Neutrophil (primary cell): ENCODE data around the gene BRPF3.

ENCODE experiments used
- H3K27ac ChIP-seq: fragments of 200-600 bp; sonication (generic); 2 replicates; pipeline ENCODE4 v1.5.1; 2016; ENCODE audit warnings: mild to moderate bottlenecking, moderate library complexity
- H3K27me3 ChIP-seq: fragments of 200-600 bp; sonication (generic); 2 replicates; pipeline ENCODE4 v1.6.0; 2016; ENCODE audit warnings: mild to moderate bottlenecking
- H3K36me3 ChIP-seq: fragments of 200-600 bp; sonication (generic); 2 replicates; pipeline ENCODE4 v1.5.1; 2017
- H3K4me1 ChIP-seq, 2 experiments: fragments of 200-600 bp in 1 of 2; sonication (generic) in 1 of 2; 1 replicate in 1 of 2; 2 replicates in 1 of 2; pipeline versions ENCODE4 v1.5.1 to v1.6.1; 2013 to 2016; ENCODE audit warnings: low read depth in 1 of 2, low read length in 1 of 2, mild to moderate bottlenecking in 1 of 2, moderate library complexity in 1 of 2; ENCODE audit not compliant: control insufficient read depth in 1 of 2, insufficient read depth in 1 of 2
- H3K4me3 ChIP-seq, 2 experiments: fragments of 200-600 bp in 1 of 2; sonication (generic) in 1 of 2; 1 replicate in 1 of 2; 2 replicates in 1 of 2; pipeline ENCODE4 v1.5.1; 2013 to 2016; ENCODE audit warnings: low read depth in 1 of 2, low read length in 1 of 2, mild to moderate bottlenecking in 1 of 2, moderate library complexity in 1 of 2
- H3K9me3 ChIP-seq: fragments of 200-600 bp; sonication (generic); 2 replicates; pipeline ENCODE4 v1.5.1; 2016
- TF ChIP-seq, protein P1 (sequence below): fragments of 200-600 bp; sonication (generic); IDR thresholded peaks from 2 replicates; pipeline ENCODE4 v1.5.1; 2016; ENCODE audit warnings: antibody characterized with exemption

BRPF3 gene

DNA sequence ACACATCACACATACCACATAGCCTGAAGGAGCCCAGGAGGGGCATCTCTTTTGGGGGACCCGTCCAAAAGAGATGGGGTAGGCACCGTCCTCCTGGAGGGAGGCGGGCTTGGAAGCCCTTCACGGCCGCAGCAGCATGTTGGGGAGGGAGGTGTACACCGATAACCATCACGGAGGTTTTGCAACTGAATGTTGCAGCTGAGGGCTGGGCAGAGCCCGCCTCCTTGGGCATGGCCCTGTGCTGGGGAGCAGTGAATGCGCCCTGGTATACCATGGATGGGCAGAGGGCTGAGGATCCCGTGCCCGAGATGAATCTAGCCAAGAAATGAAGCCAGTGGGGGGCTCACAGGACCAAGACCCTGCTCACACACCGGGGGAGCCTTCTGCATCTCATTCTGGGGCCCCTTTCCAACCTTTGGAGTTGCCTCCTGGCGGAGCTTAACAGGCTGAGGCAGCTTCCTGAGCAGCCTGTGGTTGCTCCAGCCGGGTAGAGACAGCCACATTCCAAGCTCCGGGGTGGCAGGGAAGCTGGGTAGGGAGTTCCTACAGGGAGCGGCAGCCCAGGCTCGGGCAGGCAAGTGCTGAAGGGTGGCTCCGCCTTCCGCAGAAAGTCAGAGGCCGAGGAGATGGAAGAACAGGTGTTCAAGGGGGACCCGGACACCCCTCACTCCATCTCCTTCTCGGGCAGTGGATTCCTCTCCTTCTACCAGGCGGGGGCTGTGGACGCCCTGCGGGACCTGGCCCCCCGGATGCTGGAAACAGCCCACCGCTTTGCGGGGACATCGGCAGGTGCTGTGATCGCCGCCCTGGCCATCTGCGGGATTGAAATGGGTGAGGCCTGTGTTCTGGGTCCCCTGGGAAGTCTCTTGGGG is 73.5 kb downstream of the BRPF3 start, which contains the start of gene PNPLA1:
PNPLA1 (plus strand) TSS at position 227 of the 872 bp plus-strand sequence; CDS start at position 627, 400 bp downstream.
- Histone ChIP-seq H3K4me3 (no peak within 1 kb of the TSS), H3K9me3 (peaks cover 5% of the 10 kb centered on the region), H3K27ac (no peak within 1 kb of the TSS), H3K36me3 (no peaks in the 10 kb centered on the region), H3K27me3 (peaks cover 13% of the 10 kb centered on the region), H3K4me1 (peaks cover 0 to 3% of the 10 kb centered on the region in 2 experiments)
- TF ChIP-seq, protein P1, sequence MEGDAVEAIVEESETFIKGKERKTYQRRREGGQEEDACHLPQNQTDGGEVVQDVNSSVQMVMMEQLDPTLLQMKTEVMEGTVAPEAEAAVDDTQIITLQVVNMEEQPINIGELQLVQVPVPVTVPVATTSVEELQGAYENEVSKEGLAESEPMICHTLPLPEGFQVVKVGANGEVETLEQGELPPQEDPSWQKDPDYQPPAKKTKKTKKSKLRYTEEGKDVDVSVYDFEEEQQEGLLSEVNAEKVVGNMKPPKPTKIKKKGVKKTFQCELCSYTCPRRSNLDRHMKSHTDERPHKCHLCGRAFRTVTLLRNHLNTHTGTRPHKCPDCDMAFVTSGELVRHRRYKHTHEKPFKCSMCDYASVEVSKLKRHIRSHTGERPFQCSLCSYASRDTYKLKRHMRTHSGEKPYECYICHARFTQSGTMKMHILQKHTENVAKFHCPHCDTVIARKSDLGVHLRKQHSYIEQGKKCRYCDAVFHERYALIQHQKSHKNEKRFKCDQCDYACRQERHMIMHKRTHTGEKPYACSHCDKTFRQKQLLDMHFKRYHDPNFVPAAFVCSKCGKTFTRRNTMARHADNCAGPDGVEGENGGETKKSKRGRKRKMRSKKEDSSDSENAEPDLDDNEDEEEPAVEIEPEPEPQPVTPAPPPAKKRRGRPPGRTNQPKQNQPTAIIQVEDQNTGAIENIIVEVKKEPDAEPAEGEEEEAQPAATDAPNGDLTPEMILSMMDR = no peak

DNA sequence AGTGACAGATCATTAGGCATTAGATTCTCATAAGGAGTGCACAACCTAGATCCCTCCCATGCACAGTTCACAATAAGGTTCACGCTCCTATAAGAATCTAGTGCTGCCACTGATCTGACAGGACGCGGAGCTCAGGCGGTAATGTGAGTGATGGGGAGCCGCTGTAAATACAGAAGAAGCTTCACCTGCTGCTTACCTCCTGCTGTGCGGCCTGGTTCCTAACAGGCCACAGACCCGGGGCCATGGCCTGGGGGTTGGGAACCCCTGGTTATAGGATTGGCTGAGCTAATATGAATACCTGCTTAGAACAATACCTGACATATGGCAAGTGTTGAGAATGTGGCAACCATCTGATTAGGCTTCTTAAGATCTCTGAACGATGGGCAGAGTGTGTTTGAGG is 75.7 kb downstream of the BRPF3 start:
- TF ChIP-seq, protein P1 = no peak
- H3K27ac ChIP-seq = no peak overlapping the region
- H3K27me3 ChIP-seq = peaks cover 13% of the 10 kb centered on the region
- peaks cover 0 to 3% of the 10 kb centered on the region in 2 experiments for H3K4me1 ChIP-seq
- no peak overlapping the region for H3K4me3 ChIP-seq
- no peaks in the 10 kb centered on the region for H3K9me3 ChIP-seq
- no peaks in the 10 kb centered on the region for H3K36me3 ChIP-seq

DNA sequence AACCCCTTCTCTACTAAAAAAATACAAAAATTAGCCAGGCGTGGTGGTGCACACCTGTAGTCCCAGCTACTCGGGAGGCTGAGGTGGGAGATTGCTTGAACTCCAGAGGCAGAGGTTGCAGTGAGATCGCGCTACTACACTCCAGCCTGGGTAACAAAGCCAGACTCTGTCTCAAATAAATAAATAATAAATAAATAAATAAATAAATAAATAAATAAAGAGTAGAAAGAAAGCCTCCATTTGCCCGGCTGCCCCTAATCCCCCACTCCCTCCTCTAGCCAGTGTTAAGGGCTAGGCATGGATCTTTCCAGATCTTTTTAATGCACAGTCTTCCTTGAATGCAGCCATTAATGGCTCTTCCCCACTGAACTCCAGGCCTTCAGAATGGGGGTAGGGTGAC is 76.5 kb downstream of the BRPF3 start:
- Histone ChIP-seq H3K36me3 (no peaks in the 10 kb centered on the region), H3K27ac (no peak overlapping the region), H3K9me3 (no peaks in the 10 kb centered on the region), H3K4me1 (peaks cover 0 to 3% of the 10 kb centered on the region in 2 experiments), H3K27me3 (peaks cover 13% of the 10 kb centered on the region), H3K4me3 (no peak overlapping the region)
- TF ChIP-seq, protein P1 = no peak

DNA sequence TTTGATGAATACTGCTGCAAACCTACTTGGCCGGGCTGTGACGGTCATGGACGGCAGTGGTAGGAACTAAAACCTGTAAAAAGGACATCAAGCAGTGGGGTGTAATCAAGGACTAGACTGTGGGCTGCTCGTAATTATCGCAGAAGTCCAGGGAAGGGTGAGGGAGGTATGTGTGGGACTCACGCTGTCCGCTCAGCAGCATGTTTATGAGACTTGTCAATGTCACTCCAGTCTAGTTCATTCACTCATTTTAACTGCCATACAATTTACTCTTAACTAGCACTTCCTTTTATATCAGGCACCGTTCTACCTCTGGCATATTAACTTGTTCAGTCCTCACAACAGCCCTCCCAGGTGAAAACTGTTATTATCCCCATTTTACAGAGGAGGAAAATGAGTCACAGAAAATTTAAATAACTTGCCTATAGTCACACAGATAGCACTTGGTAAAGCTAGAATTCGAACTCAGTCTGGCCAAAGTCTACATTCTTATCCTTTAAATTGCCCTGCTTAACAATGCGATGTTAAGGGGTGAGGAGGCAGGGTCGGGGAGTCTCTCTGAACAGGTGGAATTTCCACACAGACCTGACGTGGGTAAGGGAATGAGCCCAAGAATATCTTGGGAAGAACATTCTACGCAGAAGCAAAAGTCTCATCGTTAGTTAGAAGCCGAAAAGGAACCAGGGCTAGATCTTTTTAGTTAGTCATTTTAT is 77.4 kb downstream of the BRPF3 start:
- no peak overlapping the region for H3K4me3 ChIP-seq
- no peak overlapping the region for H3K27ac ChIP-seq
- H3K36me3 ChIP-seq = no peaks in the 10 kb centered on the region
- peaks cover 13% of the 10 kb centered on the region for H3K27me3 ChIP-seq
- H3K9me3 ChIP-seq = no peaks in the 10 kb centered on the region
- H3K4me1 ChIP-seq = peaks cover 0 to 3% of the 10 kb centered on the region in 2 experiments
- TF ChIP-seq, protein P1 = no peak

DNA sequence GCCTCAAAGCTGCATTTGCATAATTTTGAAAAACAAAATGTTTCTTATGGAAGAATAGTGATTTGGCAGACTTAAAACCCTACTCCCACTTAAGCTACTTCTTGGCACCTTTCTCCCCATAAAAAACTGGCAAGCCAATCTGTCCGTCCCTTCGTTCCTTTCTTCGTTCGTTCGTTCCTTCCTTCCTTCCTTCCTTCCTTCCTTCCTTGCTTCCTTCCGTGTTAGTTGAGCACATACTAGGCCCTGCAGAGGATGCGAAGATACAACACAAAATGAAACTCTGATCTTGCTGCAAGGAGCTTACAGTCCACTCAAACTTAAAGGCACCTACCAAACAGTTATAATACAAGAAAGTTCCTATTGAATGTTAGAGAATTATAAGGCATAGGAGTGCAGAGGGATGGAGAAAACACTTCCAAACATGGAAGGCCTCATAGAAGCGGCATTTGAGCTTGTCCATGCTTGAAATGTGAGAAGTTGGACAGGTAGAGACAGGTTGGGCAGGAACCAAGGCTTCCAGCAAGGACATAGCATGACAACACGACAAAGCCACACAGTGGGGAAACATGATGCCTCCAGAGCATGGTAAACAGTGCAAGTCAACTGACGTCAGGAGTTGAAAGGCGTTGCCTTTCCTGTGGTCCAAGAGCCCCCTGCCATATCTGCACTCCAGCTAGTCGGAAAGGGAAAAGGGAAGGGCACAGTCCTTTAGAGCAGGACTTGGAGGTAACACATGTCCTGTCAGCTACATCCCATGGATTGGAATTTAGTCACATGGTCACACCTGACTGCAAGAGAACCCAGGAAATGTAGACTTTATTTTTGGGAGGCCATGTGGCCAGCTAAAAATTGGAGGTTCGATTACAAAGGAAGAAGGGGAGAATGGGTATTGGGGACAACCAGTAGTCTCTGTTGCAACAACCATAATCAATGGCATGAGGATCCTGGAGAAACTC is 80.3 kb downstream of the BRPF3 start:
- Histone ChIP-seq H3K4me3 (no peak overlapping the region), H3K36me3 (no peaks in the 10 kb centered on the region), H3K27ac (no peak overlapping the region), H3K27me3 (no peaks in the 10 kb centered on the region), H3K9me3 (no peaks in the 10 kb centered on the region), H3K4me1 (peaks cover 0 to 4% of the 10 kb centered on the region in 2 experiments)
- TF ChIP-seq, protein P1 = no peak
